ENCODE results near the gene NRK. TPM values are rescaled to one million over a fixed set of nuclear protein-coding genes. Genes with fewer than 3 reads are reported as not detected.

Gene NRK
- total and polyA plus RNA-seq, 9 of the 15 experiments (the other 6 are each of a cell fraction or from before 2014, with no cell fraction given), result 0.07 TPM; not detected in 8

GRCh38 chrX:105972690-105973386 lies 150.5 kb downstream of the NRK start:
- TF ChIP-seq NR2C1 (IDR thresholded peaks at IDR 0.05) (no peak), NR2C1 (tag; IDR thresholded peaks at IDR 0.05) (no peak), POLR2A (conservative IDR thresholded peaks at IDR 0.05) (no peak), ZNF280A (IDR thresholded peaks at IDR 0.05; ENCODE audit: low read depth, partially characterized antibody) (no peak), SRSF1 (IDR thresholded peaks at IDR 0.05; ENCODE audit: low read depth, low read length) (no peak), ELK3 (CRISPR knock-in tag; IDR thresholded peaks at IDR 0.05) (no peak), DACH1 (IDR thresholded peaks at IDR 0.05; ENCODE audit: partially characterized antibody) (no peak)
- no peaks in the 10 kb centered on the region for H3K27me3 ChIP-seq (ENCODE audit: control insufficient read depth in 2 of 2, insufficient read depth in 2 of 2, low read length in 2 of 2)
- POLR2A ChIA-PET, result no interaction called here
- no peaks in the 10 kb centered on the region for H3K9me1 ChIP-seq (ENCODE audit: control insufficient read depth, insufficient read depth, low read length)
- in situ Hi-C loops (cut with MboI) (no loop called here), intact Hi-C loops (cut with micrococcal nuclease) (no loop called here)
- no peak overlapping the region for H3K4me2 ChIP-seq (ENCODE audit: insufficient read depth, low read length)
- H3K9me3 ChIP-seq (replicated peaks; ENCODE audit: control insufficient read depth, insufficient read depth, low read depth, low read length), result no peaks in the 10 kb centered on the region
- H3K4me1 ChIP-seq (replicated peaks in 1 of 2; ENCODE audit: control insufficient read depth in 2 of 2, insufficient read depth in 2 of 2, low read length in 2 of 2), result no peaks in the 10 kb centered on the region
- WGBS (ENCODE audit: insufficient coverage, low coverage, missing lambda C conversion rate), result 4% methylated on average over 3 of the region's 3 CpGs
- H4K20me1 ChIP-seq (replicated peaks; ENCODE audit: control insufficient read depth, insufficient read depth, low read length), result no peaks in the 10 kb centered on the region
- CTCF ChIA-PET (ENCODE audit: low intra/inter-chr PET ratio), result no interaction called here
- DNase-seq (ENCODE audit: extremely low read depth in 1 of 4, low spot score in 3 of 4), result no peak
- FAIRE-seq, result no peak
- no peak overlapping the region for H3K9ac ChIP-seq (ENCODE audit: insufficient read depth in 1 of 2, low read depth in 2 of 2, low read length in 2 of 2)
- H3K4me3 ChIP-seq, result no peak overlapping the region
- H2AFZ ChIP-seq (ENCODE audit: low read depth, low read length), result no peak overlapping the region
- H3K36me3 ChIP-seq (ENCODE audit: control insufficient read depth, insufficient read depth, low read length), result no peaks in the 10 kb centered on the region
- BruUV-seq (replicated peaks), result no TSS peak
- H3K27ac ChIP-seq (ENCODE audit: extremely low read depth, low read depth, low read length), result no peak overlapping the region
- no peaks in the 10 kb centered on the region for H3K79me2 ChIP-seq (ENCODE audit: control insufficient read depth, insufficient read depth, low read length)
- ATAC-seq, result no peak

Measured in K562 (cell line).